Fibroblast of lung (primary cell): ENCODE measurements around the gene CCNL1. TPM values are rescaled to one million over a fixed set of nuclear protein-coding genes. Genes with fewer than 3 reads are reported as not detected.

Source experiments
- DNase-seq, 2 donors: peaks; one replicate each; pipeline versions ENCODE4 v3.0.0 to v3.0.0-alpha.2; 2010; ENCODE audit warnings: low read depth in 2 of 2
- H2AFZ ChIP-seq: 2 replicates; pipeline ENCODE4 v1.5.1; 2012; ENCODE audit warnings: low read length, control low read depth, inconsistent platforms
- H3K27ac ChIP-seq: 2 replicates; pipeline ENCODE4 v1.5.1; 2011; ENCODE audit warnings: low read length, control low read depth; ENCODE audit not compliant: insufficient read depth
- H3K27me3 ChIP-seq: 2 replicates; pipeline ENCODE4 v1.5.1; 2011; ENCODE audit warnings: mild to moderate bottlenecking, low read length; ENCODE audit not compliant: control insufficient read depth, insufficient read depth
- H3K36me3 ChIP-seq: 2 replicates; pipeline ENCODE4 v1.5.1; 2011; ENCODE audit warnings: low read length; ENCODE audit not compliant: control insufficient read depth, insufficient read depth
- H3K4me1 ChIP-seq: 2 replicates; pipeline ENCODE4 v1.5.1; 2011; ENCODE audit warnings: low read length; ENCODE audit not compliant: control insufficient read depth, insufficient read depth; ENCODE audit errors: extremely low read depth
- H3K4me2 ChIP-seq: 2 replicates; pipeline ENCODE4 v1.5.1; 2011; ENCODE audit warnings: low read length, control low read depth; ENCODE audit not compliant: insufficient read depth; ENCODE audit errors: extremely low read depth
- H3K4me3 ChIP-seq, 4 experiments: fragments of 200-600 bp in 1 of 4; sonication (generic) in 1 of 4; replicated peaks in 1 of 4; 2 replicates each; pipeline ENCODE4 v1.5.1; 2011 to 2016; ENCODE audit warnings: low read length in 4 of 4, low read depth in 3 of 4, mild to moderate bottlenecking in 3 of 4, control low read depth in 2 of 4, inconsistent platforms in 1 of 4, mixed read lengths in 1 of 4; ENCODE audit not compliant: insufficient read depth in 1 of 4; ENCODE audit errors: control extremely low read depth in 1 of 4
- H3K79me2 ChIP-seq: 2 replicates; pipeline ENCODE4 v1.5.1; 2012; ENCODE audit warnings: mild to moderate bottlenecking, low read length, inconsistent platforms; ENCODE audit not compliant: control insufficient read depth, insufficient read depth
- H3K9ac ChIP-seq: 2 replicates; pipeline ENCODE4 v1.5.1; 2011; ENCODE audit warnings: mild to moderate bottlenecking, low read length, control low read depth; ENCODE audit not compliant: insufficient read depth
- H3K9me3 ChIP-seq: 2 replicates; pipeline ENCODE4 v1.5.1; 2012; ENCODE audit warnings: low read depth, low read length; ENCODE audit not compliant: control insufficient read depth, insufficient read depth
- H4K20me1 ChIP-seq: 2 replicates; pipeline ENCODE4 v1.5.1; 2011; ENCODE audit warnings: low read length; ENCODE audit not compliant: control insufficient read depth, insufficient read depth; ENCODE audit errors: extremely low read depth
- CTCF ChIP-seq, 2 donors: IDR thresholded peaks in 1 of 2; conservative IDR thresholded peaks in 1 of 2; 1 replicate in 1 of 2; 2 replicates in 1 of 2; pipeline ENCODE4 v1.5.1; 2011 to 2012; ENCODE audit warnings: low read length in 2 of 2, control low read depth in 1 of 2, inconsistent platforms in 1 of 2, low read depth in 1 of 2, mild to moderate bottlenecking in 1 of 2
- EZH2 ChIP-seq: IDR thresholded peaks from 2 replicates; pipeline ENCODE4 v1.5.1; 2012; ENCODE audit warnings: low read length, control low read depth, mild to moderate bottlenecking; ENCODE audit errors: missing control alignments
- polyA plus RNA-seq, 2 donors: library from polyadenylated mRNA; depleted of rRNA in 1 of 2; stranded (reverse) in 1 of 2; unstranded in 1 of 2; fragments of >200 nt; gene quantifications; 2 replicates each; pipeline ENCODE4 v1.2.1, GENCODE V29; 2011 to 2012; ENCODE audit warnings: missing spikeins in 1 of 2
- total RNA-seq: library from RNA; depleted of rRNA; stranded (reverse); fragments of >200 nt; gene quantifications from 2 replicates; pipeline ENCODE4 v1.2.1, GENCODE V29; 2014

Gene CCNL1
- total and polyA plus RNA-seq, 2 donors (not counting 1 experiment from before 2014, with no cell fraction given): 63.8 to 219 TPM

- no peaks in the 10 kb centered on the region for H3K27me3 ChIP-seq
- H3K9ac ChIP-seq: no peak overlapping the region
- H2AFZ ChIP-seq: no peak overlapping the region
- no peak overlapping the region for H3K4me3 ChIP-seq
- no peak overlapping the region for H3K27ac ChIP-seq
- no peak for DNase-seq
- no peaks in the 10 kb centered on the region for H4K20me1 ChIP-seq
- H3K4me2 ChIP-seq: no peak overlapping the region
- H3K9me3 ChIP-seq: no peaks in the 10 kb centered on the region
- TF ChIP-seq EZH2 (no peak), CTCF (conservative IDR thresholded peaks at IDR 0.05 in 1 of 2, IDR thresholded peaks at IDR 0.05 in 1 of 2; ENCODE audit: low read depth in 1 of 2, low read length in 2 of 2) (no peak)
- no peaks in the 10 kb centered on the region for H3K79me2 ChIP-seq
- peaks cover 6% of the 10 kb centered on the region for H3K4me1 ChIP-seq
- no peaks in the 10 kb centered on the region for H3K36me3 ChIP-seq
These were observed 59.9 kb downstream of the CCNL1 start for GRCh38 chr3:157100096-157100477.

GRCh38 chr3:157099326-157100095 lies 60.4 kb downstream of the CCNL1 start:
- Histone ChIP-seq H3K27me3 (no peaks in the 10 kb centered on the region), H4K20me1 (no peaks in the 10 kb centered on the region), H3K4me3 (no peak overlapping the region), H3K4me2 (no peak overlapping the region), H3K4me1 (peaks cover 6% of the 10 kb centered on the region), H3K79me2 (no peaks in the 10 kb centered on the region), H3K36me3 (no peaks in the 10 kb centered on the region), H3K27ac (no peak overlapping the region), H2AFZ (no peak overlapping the region), H3K9me3 (no peaks in the 10 kb centered on the region), H3K9ac (no peak overlapping the region)
- peak; percentile 59 to 77 for DNase-seq
- TF ChIP-seq EZH2 (no peak), CTCF (conservative IDR thresholded peaks at IDR 0.05 in 1 of 2, IDR thresholded peaks at IDR 0.05 in 1 of 2; ENCODE audit: low read depth in 1 of 2, low read length in 2 of 2) (no peak)

GRCh38 chr3:157098823-157099185 lies 61.1 kb downstream of the CCNL1 start:
- peak; percentile 74 to 79 for DNase-seq
- no peak overlapping the region for H3K4me2 ChIP-seq
- H3K36me3 ChIP-seq: no peaks in the 10 kb centered on the region
- H3K9me3 ChIP-seq: no peaks in the 10 kb centered on the region
- H3K27ac ChIP-seq: no peak overlapping the region
- no peaks in the 10 kb centered on the region for H3K27me3 ChIP-seq
- no peaks in the 10 kb centered on the region for H3K79me2 ChIP-seq
- H2AFZ ChIP-seq: no peak overlapping the region
- TF ChIP-seq EZH2 (no peak), CTCF (conservative IDR thresholded peaks at IDR 0.05 in 1 of 2, IDR thresholded peaks at IDR 0.05 in 1 of 2; ENCODE audit: low read depth in 1 of 2, low read length in 2 of 2) (no peak)
- peaks cover 6% of the 10 kb centered on the region for H3K4me1 ChIP-seq
- no peaks in the 10 kb centered on the region for H4K20me1 ChIP-seq
- no peak overlapping the region for H3K4me3 ChIP-seq
- H3K9ac ChIP-seq: no peak overlapping the region
